HepG2 (cell line): ENCODE measurements around the gene YPEL3. TPM values are rescaled to one million over a fixed set of nuclear protein-coding genes. Genes with fewer than 3 reads are reported as not detected.

Experiments used
- DBP ChIP-seq: sonication (generic); formaldehyde crosslinking; IDR thresholded peaks from 2 replicates; pipeline ENCODE4 v1.4.0; 2020; ENCODE audit warnings: missing genetic modification reagents; ENCODE audit errors: not compliant biosample characterization
- ERF ChIP-seq: IDR thresholded peaks from 2 replicates; pipeline ENCODE4 v1.6.1; 2018; ENCODE audit warnings: missing biosample characterization, missing genetic modification reagents
- GMEB1 ChIP-seq: sonication (generic); formaldehyde crosslinking; IDR thresholded peaks from 2 replicates; pipeline ENCODE4 v1.5.1; 2020; ENCODE audit warnings: missing genetic modification reagents, mild to moderate bottlenecking, borderline replicate concordance
- HNF4A ChIP-seq: sonication (generic); formaldehyde crosslinking; IDR thresholded peaks from 2 replicates; pipeline ENCODE4 v1.4.0; 2020; ENCODE audit warnings: missing genetic modification reagents
- MATR3 ChIP-seq: sonication (generic); formaldehyde crosslinking; IDR thresholded peaks from 2 replicates; pipeline ENCODE4 v1.4.0; 2020; ENCODE audit warnings: missing genetic modification reagents
- NONO ChIP-seq, 2 experiments: fragments of 450-650 bp in 1 of 2; sonication (generic) in 1 of 2; formaldehyde crosslinking in 1 of 2; IDR thresholded peaks in 1 of 2; conservative IDR thresholded peaks in 1 of 2; 2 replicates each; pipeline versions ENCODE4 v1.6.1 to v1.8.0; 2017 to 2022; ENCODE audit warnings: mild to moderate bottlenecking in 1 of 2, missing genetic modification reagents in 1 of 2, moderate library complexity in 1 of 2
- SETDB1 ChIP-seq: sonication (generic); formaldehyde crosslinking; IDR thresholded peaks from 2 replicates; pipeline ENCODE4 v1.5.1; 2020; ENCODE audit warnings: missing genetic modification reagents, mild to moderate bottlenecking, borderline replicate concordance
- U2AF1 ChIP-seq: fragments of 200-400 bp; formaldehyde crosslinking; optimal IDR thresholded peaks from 2 replicates; pipeline ENCODE3; 2017; ENCODE audit warnings: mild to moderate bottlenecking, low read depth, low read length
- XRCC5 ChIP-seq: fragments of 200-400 bp; formaldehyde crosslinking; optimal IDR thresholded peaks from 2 replicates; pipeline ENCODE3; 2017; ENCODE audit warnings: mild to moderate bottlenecking, low read length
- ZBTB38 ChIP-seq: sonication (generic); formaldehyde crosslinking; IDR thresholded peaks from 2 replicates; pipeline ENCODE4 v1.5.1; 2020; ENCODE audit warnings: mild to moderate bottlenecking, missing genetic modification reagents
- ZBTB7B ChIP-seq: sonication (generic); formaldehyde crosslinking; IDR thresholded peaks from 2 replicates; pipeline ENCODE4 v1.4.0; 2020; ENCODE audit warnings: missing genetic modification reagents
- ZHX2 ChIP-seq, 2 experiments: sonication (generic) in 1 of 2; formaldehyde crosslinking in 1 of 2; IDR thresholded peaks; 2 replicates each; pipeline versions ENCODE4 v1.6.1 to v1.9.0; 2014 to 2022; ENCODE audit warnings: antibody characterized with exemption in 1 of 2, borderline replicate concordance in 1 of 2, inconsistent platforms in 1 of 2, low read depth in 1 of 2, missing genetic modification reagents in 1 of 2
- ZNF431 ChIP-seq: sonication (generic); formaldehyde crosslinking; IDR thresholded peaks from 2 replicates; pipeline ENCODE4 v1.9.0; 2022; ENCODE audit warnings: missing genetic modification reagents, low read depth, mild to moderate bottlenecking, borderline replicate concordance
- ZNF589 ChIP-seq: sonication (generic); formaldehyde crosslinking; conservative IDR thresholded peaks from 2 replicates; pipeline ENCODE4 v1.8.0; 2022; ENCODE audit warnings: mild to moderate bottlenecking, moderate library complexity, missing genetic modification reagents
- ZNF616 ChIP-seq: sonication (generic); formaldehyde crosslinking; IDR thresholded peaks from 2 replicates; pipeline ENCODE4 v1.5.0; 2020; ENCODE audit warnings: low read depth, mild to moderate bottlenecking, missing genetic modification reagents
- ZSCAN22 ChIP-seq: sonication (generic); formaldehyde crosslinking; IDR thresholded peaks from 2 replicates; pipeline ENCODE4 v1.4.0; 2020; ENCODE audit warnings: mild to moderate bottlenecking, missing genetic modification reagents
- ZSCAN5A ChIP-seq: sonication (generic); formaldehyde crosslinking; IDR thresholded peaks from 2 replicates; pipeline ENCODE4 v1.8.0; 2022; ENCODE audit warnings: mild to moderate bottlenecking, missing genetic modification reagents, borderline replicate concordance
- polyA plus RNA-seq, 8 experiments: library from polyadenylated mRNA; depleted of rRNA in 3 of 8; stranded (reverse) in 7 of 8; unstranded in 1 of 8; fragments of >200 nt; fragmentation: Illumina TruSeq in 4 of 8; extraction: Trizol in 4 of 8; gene quantifications; 2 replicates each; pipeline versions ENCODE4 v1.2.1 to v1.2.3, GENCODE V29; 2011 to 2016; ENCODE audit warnings: low read depth in 4 of 8, missing spikeins in 1 of 8, mixed read lengths in 1 of 8; ENCODE audit not compliant: insufficient read depth in 1 of 8
- total RNA-seq, 5 experiments: library from RNA; depleted of rRNA; stranded (reverse); fragments of >200 nt; fragmentation: Illumina TruSeq; extraction: Trizol; gene quantifications; 2 replicates each; pipeline ENCODE4 v1.2.3, GENCODE V29; 2016; ENCODE audit warnings: low read depth in 1 of 5

YPEL3 gene
- total and polyA plus RNA-seq, 2 of the 13 experiments (the other 11 are each of a cell fraction or from before 2014, with no cell fraction given) = 5.4 to 47.0 TPM

- TF ChIP-seq ZSCAN5A (CRISPR knock-in tag) (peak; percentile 96), ZSCAN22 (CRISPR knock-in tag) (0 out of 2 replicates have a peak, but pooled peaks have one; percentile 72), XRCC5 (no peak), ZNF616 (CRISPR knock-in tag) (peak; percentile 97), NONO (IDR thresholded peaks at IDR 0.05) (no peak), NONO (CRISPR knock-in tag; conservative IDR thresholded peaks at IDR 0.05) (peak; percentile 98), GMEB1 (CRISPR knock-in tag) (peak; percentile 83), ZHX2 (IDR thresholded peaks at IDR 0.05; ENCODE audit: low read depth) (peak; percentile 72; the same call in 1 of the 2 replicates), ZHX2 (CRISPR knock-in tag; IDR thresholded peaks at IDR 0.05; ENCODE audit: borderline replicate concordance) (peak; percentile 69; the same call in 1 of the 2 replicates), SETDB1 (CRISPR knock-in tag) (no peak), MATR3 (CRISPR knock-in tag) (no peak), ZBTB7B (CRISPR knock-in tag) (peak; percentile 69), ZNF589 (CRISPR knock-in tag) (peak; percentile 97), ZBTB38 (peak; percentile 90; the same call in 1 of the 2 replicates), ZNF431 (CRISPR knock-in tag) (0 out of 2 replicates have a peak, but pooled peaks have one; percentile 87), ERF (CRISPR knock-in tag) (peak; percentile 97), HNF4A (CRISPR knock-in tag) (peak; percentile 65), U2AF1 (no peak), DBP (CRISPR knock-in tag) (no peak)
Measured at GRCh38 chr16:30052671-30053372, 43.2 kb downstream of the YPEL3 start (continued).
